ENCODE measurements around the gene PBRM1. TPM values are rescaled to one million over a fixed set of nuclear protein-coding genes. Genes with fewer than 3 reads are reported as not detected.

PBRM1 gene
- total and polyA plus RNA-seq, 4 donors = 7.1 to 65.7 (median 38.7) TPM

Small RNA genes lying within 50 kb of the gene (small RNA-seq; reads per million reads assigned to genes)
- gene AC006254.2 (not detected), gene RF00569 (2,280 reads per million, percentile 100 among the genes with 10 or more reads in this experiment), gene RF01183 (not detected), gene RNU6-856P (not detected), gene RNU6ATAC16P (not detected), gene SNORD19 (not detected), gene SNORD19B (not detected), gene SNORD69 (2,223 reads per million, percentile 100 among the genes with 10 or more reads in this experiment)

Other genes with a start within 250 kb of the PBRM1 start
- 1 to 10 TPM in 1 of 2 donors, under 1 TPM in 1; 0.47 to 1.2 TPM for gene SEMA3G, start 240.8 kb downstream of the PBRM1 start, total RNA-seq
- 1 to 10 TPM in 1 of 2 donors, under 1 TPM in 1; 0.49 to 1.0 TPM for gene SEMA3G, start 240.8 kb downstream of the PBRM1 start, polyA plus RNA-seq
- under 1 TPM; 0.28 to 0.75 TPM for gene TNNC1, start 231.9 kb downstream of the PBRM1 start, total RNA-seq
- under 1 TPM; 0.21 to 0.42 TPM for gene TNNC1, start 231.9 kb downstream of the PBRM1 start, polyA plus RNA-seq
- gene NISCH, start 230.3 kb downstream of the PBRM1 start, total RNA-seq = 10 to 100 TPM; 18.5 to 39.8 TPM
- 10 to 100 TPM; 10.8 to 16.7 TPM for gene NISCH, start 230.3 kb downstream of the PBRM1 start, polyA plus RNA-seq
- 100 to 1,000 TPM in 1 of 2 donors, 10 to 100 TPM in 1; 43.0 to 198 TPM for gene STAB1, start 190.6 kb downstream of the PBRM1 start, total RNA-seq
- 10 to 100 TPM; 42.0 to 99.9 TPM for gene STAB1, start 190.6 kb downstream of the PBRM1 start, polyA plus RNA-seq
- gene NT5DC2, start 152.1 kb downstream of the PBRM1 start, total RNA-seq = 10 to 100 TPM in 1 of 2 donors, 1 to 10 TPM in 1; 2.8 to 20.9 TPM
- 1 to 10 TPM; 3.0 to 3.2 TPM for gene NT5DC2, start 152.1 kb downstream of the PBRM1 start, polyA plus RNA-seq
- gene UQCC5, start 149.3 kb downstream of the PBRM1 start, total RNA-seq = 1 to 10 TPM; 3.3 to 8.5 TPM
- 10 to 100 TPM in 1 of 2 donors, 1 to 10 TPM in 1; 5.1 to 39.9 TPM for gene UQCC5, start 149.3 kb downstream of the PBRM1 start, polyA plus RNA-seq
- 10 to 100 TPM; 26.5 to 82.2 TPM for gene GNL3, start 119 bp upstream of the PBRM1 start, total RNA-seq
- 10 to 100 TPM; 38.5 to 45.1 TPM for gene GNL3, start 119 bp upstream of the PBRM1 start, polyA plus RNA-seq
- gene GLT8D1, start 19.9 kb upstream of the PBRM1 start, total RNA-seq = 10 to 100 TPM; 33.3 to 77.9 TPM
- 10 to 100 TPM; 53.2 to 60.3 TPM for gene GLT8D1, start 19.9 kb upstream of the PBRM1 start, polyA plus RNA-seq
- gene SPCS1, start 20.2 kb upstream of the PBRM1 start, total RNA-seq = 10 to 100 TPM; 42.3 to 65.9 TPM
- 100 to 1,000 TPM; 161 to 227 TPM for gene SPCS1, start 20.2 kb upstream of the PBRM1 start, polyA plus RNA-seq
- gene NEK4, start 85.0 kb upstream of the PBRM1 start, total RNA-seq = 10 to 100 TPM; 24.0 to 28.7 TPM
- 1 to 10 TPM; 5.4 to 6.8 TPM for gene NEK4, start 85.0 kb upstream of the PBRM1 start, polyA plus RNA-seq
- 1,000 to 10,000 TPM; 1,022 to 1,400 TPM for gene ITIH1, start 91.7 kb upstream of the PBRM1 start, total RNA-seq
- 1,000 to 10,000 TPM; 1,193 to 1,291 TPM for gene ITIH1, start 91.7 kb upstream of the PBRM1 start, polyA plus RNA-seq
- gene ITIH3, start 108.9 kb upstream of the PBRM1 start, total RNA-seq = 1,000 to 10,000 TPM in 1 of 2 donors, 100 to 1,000 TPM in 1; 507 to 1,075 TPM
- 1,000 to 10,000 TPM in 1 of 2 donors, 100 to 1,000 TPM in 1; 743 to 1,326 TPM for gene ITIH3, start 108.9 kb upstream of the PBRM1 start, polyA plus RNA-seq
- 1,000 to 10,000 TPM in 1 of 2 donors, 100 to 1,000 TPM in 1; 447 to 2,000 TPM for gene ITIH4, start 144.8 kb upstream of the PBRM1 start, total RNA-seq
- gene ITIH4, start 144.8 kb upstream of the PBRM1 start, polyA plus RNA-seq = 1,000 to 10,000 TPM; 2,821 to 3,354 TPM
- 10 to 100 TPM in 1 of 2 donors, under 1 TPM in 1; 0.25 to 12.1 TPM for gene MUSTN1, start 149.1 kb upstream of the PBRM1 start, total RNA-seq
- 1 to 10 TPM; 1.8 to 6.1 TPM for gene MUSTN1, start 149.1 kb upstream of the PBRM1 start, polyA plus RNA-seq
- gene STIMATE, start 211.6 kb upstream of the PBRM1 start, total RNA-seq = 10 to 100 TPM; 14.0 to 24.4 TPM
- gene STIMATE, start 211.6 kb upstream of the PBRM1 start, polyA plus RNA-seq = 10 to 100 TPM; 18.6 to 23.1 TPM

All from liver (tissue), 5 donors.